Vagina (tissue), 2 donors: ENCODE results near the gene ZCCHC9. TPM values are rescaled to one million over a fixed set of nuclear protein-coding genes. Genes with fewer than 3 reads are reported as not detected.

Experiments
- DNase-seq, 2 donors: peaks; one replicate each; pipeline ENCODE4 v3.0.0-alpha.2; 2017; ENCODE audit errors: extremely low spot score in 2 of 2
- H3K27ac ChIP-seq: fragments of 200-600 bp; sonication (generic); one replicate; pipeline ENCODE4 v1.5.1; 2019
- H3K27me3 ChIP-seq: fragments of 200-600 bp; sonication (generic); one replicate; pipeline ENCODE4 v1.5.1; 2019
- H3K36me3 ChIP-seq, 2 donors: fragments of 200-600 bp; sonication (generic); one replicate each; pipeline ENCODE4 v1.5.1; 2017 to 2019
- H3K4me1 ChIP-seq: fragments of 200-600 bp; sonication (generic); one replicate; pipeline ENCODE4 v1.5.1; 2019
- H3K4me3 ChIP-seq, 2 donors: fragments of 200-600 bp; sonication (generic); 1 replicate in 1 of 2; 2 replicates in 1 of 2; pipeline ENCODE4 v1.5.1; 2016 to 2019
- H3K9me3 ChIP-seq: fragments of 200-600 bp; sonication (generic); one replicate; pipeline ENCODE4 v1.5.1; 2019
- CTCF ChIP-seq, 3 experiments: fragments of 450-650 bp in 2 of 3; fragments of 200-600 bp in 1 of 3; sonication (generic) in 1 of 3; IDR thresholded peaks; one replicate each; pipeline ENCODE4 v1.5.1; 2017 to 2019; ENCODE audit warnings: antibody characterized with exemption in 3 of 3, mild to moderate bottlenecking in 2 of 3, moderate library complexity in 2 of 3
- POLR2A ChIP-seq, 2 donors: fragments of 450-650 bp; IDR thresholded peaks; one replicate each; pipeline ENCODE4 v1.6.1; 2017; ENCODE audit warnings: antibody characterized with exemption in 2 of 2, mild to moderate bottlenecking in 2 of 2, moderate library complexity in 2 of 2
- POLR2AphosphoS5 ChIP-seq, 2 donors: sonication (generic); formaldehyde crosslinking; IDR thresholded peaks; one replicate each; pipeline ENCODE4 v1.9.0; 2017; ENCODE audit warnings: antibody characterized with exemption in 2 of 2, mild to moderate bottlenecking in 2 of 2, low read depth in 1 of 2; ENCODE audit not compliant: insufficient read depth in 1 of 2
- intact Hi-C: fragments of 100-400 bp; cut with DNase I; formaldehyde crosslinking; loops from one replicate; pipeline ENCODE4 v1.15.1; 2023
- total RNA-seq: library from RNA; depleted of rRNA; stranded (reverse); fragments of >200 nt; gene quantifications from one replicate; pipeline ENCODE4 v1.2.3, GENCODE V29; 2016

ZCCHC9 gene
- total RNA-seq, 1 donor from 2014 or later: 16.7 TPM

GRCh38 chr5:81297531-81297930 is 3.9 kb upstream of the ZCCHC9 start:
- Histone ChIP-seq H3K36me3 (no peaks in the 10 kb centered on the region), H3K27me3 (no peaks in the 10 kb centered on the region), H3K27ac (no peak overlapping the region), H3K4me3 (no peak overlapping the region), H3K9me3 (no peaks in the 10 kb centered on the region), H3K4me1 (peaks cover 33% of the 10 kb centered on the region)
- DNase-seq: no peak
- TF ChIP-seq CTCF (IDR thresholded peaks at IDR 0.05) (no peak), POLR2A (IDR thresholded peaks at IDR 0.05) (no peak), POLR2AphosphoS5 (IDR thresholded peaks at IDR 0.05; ENCODE audit: insufficient read depth in 1 of 2, low read depth in 1 of 2) (no peak)
- intact Hi-C loops: no loop called here

- Histone ChIP-seq H3K27ac (peak overlapping the region; percentile 91), H3K4me3 (peak overlapping the region; percentile 86 to 93), H3K36me3 (no peaks in the 10 kb centered on the region), H3K9me3 (no peaks in the 10 kb centered on the region), H3K4me1 (peaks cover 41% of the 10 kb centered on the region), H3K27me3 (no peaks in the 10 kb centered on the region)
- no peak for TF ChIP-seq POLR2AphosphoS5 (IDR thresholded peaks at IDR 0.05; ENCODE audit: insufficient read depth in 1 of 2, low read depth in 1 of 2)
- TF ChIP-seq CTCF (IDR thresholded peaks at IDR 0.05): no peak
- TF ChIP-seq POLR2A (IDR thresholded peaks at IDR 0.05): no peak
- no peak for DNase-seq
- intact Hi-C loops: no loop called here
Measured at GRCh38 chr5:81300921-81301270, 491 bp upstream of the ZCCHC9 start.

GRCh38 chr5:81302596-81302995 is 1.2 kb downstream of the ZCCHC9 start:
- peak overlapping the region; percentile 86 to 93 for H3K4me3 ChIP-seq
- H3K27me3 ChIP-seq: no peaks in the 10 kb centered on the region
- H3K36me3 ChIP-seq: no peaks in the 10 kb centered on the region
- H3K9me3 ChIP-seq: no peaks in the 10 kb centered on the region
- no peak for DNase-seq
- no peak overlapping the region for H3K27ac ChIP-seq
- TF ChIP-seq CTCF (IDR thresholded peaks at IDR 0.05): no peak
- no peak for TF ChIP-seq POLR2AphosphoS5 (IDR thresholded peaks at IDR 0.05; ENCODE audit: insufficient read depth in 1 of 2, low read depth in 1 of 2)
- no peak for TF ChIP-seq POLR2A (IDR thresholded peaks at IDR 0.05)
- intact Hi-C loops: no loop called here
- H3K4me1 ChIP-seq: peaks cover 41% of the 10 kb centered on the region

- no peak overlapping the region for H3K27ac ChIP-seq
- no peaks in the 10 kb centered on the region for H3K27me3 ChIP-seq
- no peak overlapping the region for H3K4me3 ChIP-seq
- DNase-seq: no peak
- H3K36me3 ChIP-seq: no peaks in the 10 kb centered on the region
- intact Hi-C loops: no loop called here
- peaks cover 37% of the 10 kb centered on the region for H3K4me1 ChIP-seq
- no peaks in the 10 kb centered on the region for H3K9me3 ChIP-seq
- no peak for TF ChIP-seq CTCF (IDR thresholded peaks at IDR 0.05)
- TF ChIP-seq POLR2A (IDR thresholded peaks at IDR 0.05): no peak
- no peak for TF ChIP-seq POLR2AphosphoS5 (IDR thresholded peaks at IDR 0.05; ENCODE audit: insufficient read depth in 1 of 2, low read depth in 1 of 2)
Measured at GRCh38 chr5:81303563-81303962, 2.2 kb downstream of the ZCCHC9 start.

GRCh38 chr5:81305785-81306184 is 4.4 kb downstream of the ZCCHC9 start:
- no peak for DNase-seq
- Histone ChIP-seq H3K4me1 (peaks cover 16% of the 10 kb centered on the region), H3K36me3 (no peaks in the 10 kb centered on the region), H3K27me3 (no peaks in the 10 kb centered on the region), H3K27ac (no peak overlapping the region), H3K4me3 (no peak overlapping the region), H3K9me3 (no peaks in the 10 kb centered on the region)
- intact Hi-C loops: no loop called here
- TF ChIP-seq CTCF (IDR thresholded peaks at IDR 0.05) (no peak), POLR2AphosphoS5 (IDR thresholded peaks at IDR 0.05; ENCODE audit: insufficient read depth in 1 of 2, low read depth in 1 of 2) (no peak), POLR2A (IDR thresholded peaks at IDR 0.05) (no peak)
